Left lung (tissue), 10 donors: ENCODE data around the gene PRUNE2. TPM values are rescaled to one million over a fixed set of nuclear protein-coding genes. Genes with fewer than 3 reads are reported as not detected.
A peak's percentile ranks its signal among the peaks of the same experiment; 100 is the strongest.

Experiments used
- ATAC-seq: fragments of 200-7000 bp; cut with Tn5 transposase; one replicate; pipeline ENCODE4 v1.9.1; 2020; ENCODE audit warnings: moderate library complexity
- DNase-seq, 4 donors: peaks; one replicate each; pipeline ENCODE4 v3.0.0-alpha.2; 2013 to 2020
- H3K27ac ChIP-seq, 2 donors: fragments of 200-600 bp; sonication (generic) in 1 of 2; one replicate each; pipeline versions ENCODE4 v1.5.0 to v1.8.0; 2020 to 2021
- H3K27me3 ChIP-seq, 2 donors: fragments of 200-600 bp; sonication (generic) in 1 of 2; one replicate each; pipeline versions ENCODE4 v1.5.0 to v1.8.0; 2020 to 2021
- H3K36me3 ChIP-seq, 2 donors: fragments of 200-600 bp; sonication (generic) in 1 of 2; one replicate each; pipeline versions ENCODE4 v1.5.0 to v1.8.0; 2020 to 2021
- H3K4me1 ChIP-seq, 2 donors: fragments of 200-600 bp; one replicate each; pipeline ENCODE4 v1.8.0; 2021
- H3K4me3 ChIP-seq, 2 donors: fragments of 200-600 bp; sonication (generic) in 1 of 2; one replicate each; pipeline versions ENCODE4 v1.5.0 to v1.8.0; 2020 to 2021; ENCODE audit warnings: mild to moderate bottlenecking in 1 of 2
- H3K9me3 ChIP-seq, 2 donors: fragments of 200-600 bp; sonication (generic) in 1 of 2; one replicate each; pipeline versions ENCODE4 v1.5.0 to v1.8.0; 2020 to 2021
- CTCF ChIP-seq, 2 donors: fragments of 200-600 bp; sonication (generic) in 1 of 2; IDR thresholded peaks; one replicate each; pipeline versions ENCODE4 v1.5.0 to v1.8.0; 2021; ENCODE audit warnings: antibody characterized with exemption in 2 of 2
- intact Hi-C, 2 donors: fragments of 100-400 bp; cut with DNase I; formaldehyde crosslinking; loops; one replicate each; pipeline versions ENCODE4 v1.11.2 to v1.14.2; 2022
- polyA plus RNA-seq, 6 donors: library from polyadenylated mRNA; unstranded; fragments of 120-200 nt; gene quantifications; one replicate each; pipeline ENCODE4 v1.2.1, GENCODE V29; 2013; ENCODE audit not compliant: insufficient read length in 6 of 6
- total RNA-seq, 2 donors: library from RNA; stranded (reverse); fragmentation: NEBNext Ultra II Directional; extraction: Animal tissue kit (Norgen Biotek cat#: 25700); gene quantifications; one replicate each; pipeline ENCODE4 v1.2.1, GENCODE V29; 2021
- donor health status: DM: no; HTN: yes; CAD: no.
- donor health status: DM: no; HTN: no; CAD: no.

The PRUNE2 gene
- total and polyA plus RNA-seq, 8 donors: 2.0 to 17.7 (median 4.1) TPM

GRCh38 chr9:76720245-76720644, 185.7 kb downstream of the PRUNE2 start:
- Histone ChIP-seq H3K9me3 (no peaks in the 10 kb centered on the region), H3K36me3 (no peaks in the 10 kb centered on the region), H3K4me3 (no peak overlapping the region), H3K4me1 (no peaks in the 10 kb centered on the region), H3K27ac (no peak overlapping the region), H3K27me3 (no peaks in the 10 kb centered on the region)
- TF ChIP-seq CTCF (IDR thresholded peaks at IDR 0.05): no peak
- no peak for DNase-seq
- ATAC-seq: no peak
- intact Hi-C loops: no loop called here

GRCh38 chr9:76718166-76718565, 187.7 kb downstream of the PRUNE2 start:
- no peak for ATAC-seq
- intact Hi-C loops: no loop called here

GRCh38 chr9:76717613-76718012, 188.3 kb downstream of the PRUNE2 start:
- H3K27ac ChIP-seq: no peak overlapping the region
- TF ChIP-seq CTCF (IDR thresholded peaks at IDR 0.05): no peak
- H3K4me3 ChIP-seq: no peak overlapping the region
- no peaks in the 10 kb centered on the region for H3K27me3 ChIP-seq
- H3K9me3 ChIP-seq: no peaks in the 10 kb centered on the region
- ATAC-seq (peak; percentile 27), DNase-seq (no peak)
- H3K4me1 ChIP-seq: no peaks in the 10 kb centered on the region
- no peaks in the 10 kb centered on the region for H3K36me3 ChIP-seq
- intact Hi-C loops: no loop called here

More at GRCh38 chr9:76718166-76718565, 187.7 kb downstream of the PRUNE2 start:
- Histone ChIP-seq H3K4me1 (no peaks in the 10 kb centered on the region), H3K27ac (no peak overlapping the region), H3K36me3 (no peaks in the 10 kb centered on the region), H3K4me3 (no peak overlapping the region), H3K9me3 (no peaks in the 10 kb centered on the region), H3K27me3 (no peaks in the 10 kb centered on the region)
- no peak for TF ChIP-seq CTCF (IDR thresholded peaks at IDR 0.05)
- no peak for DNase-seq

GRCh38 chr9:76717176-76717575, 188.7 kb downstream of the PRUNE2 start:
- H3K36me3 ChIP-seq: no peaks in the 10 kb centered on the region
- no peaks in the 10 kb centered on the region for H3K4me1 ChIP-seq
- H3K27me3 ChIP-seq: no peaks in the 10 kb centered on the region
- ATAC-seq: no peak
- H3K9me3 ChIP-seq: no peaks in the 10 kb centered on the region
- no peak overlapping the region for H3K27ac ChIP-seq
- H3K4me3 ChIP-seq: no peak overlapping the region
- intact Hi-C loops: no loop called here
- TF ChIP-seq CTCF (IDR thresholded peaks at IDR 0.05): no peak
- DNase-seq: no peak

GRCh38 chr9:76716085-76716672, 189.7 kb downstream of the PRUNE2 start:
- DNase-seq (no peak), ATAC-seq (no peak)
- Histone ChIP-seq H3K4me3 (no peak overlapping the region), H3K4me1 (no peaks in the 10 kb centered on the region), H3K27ac (no peak overlapping the region), H3K9me3 (no peaks in the 10 kb centered on the region), H3K27me3 (no peaks in the 10 kb centered on the region), H3K36me3 (no peaks in the 10 kb centered on the region)
- intact Hi-C loops: no loop called here
- TF ChIP-seq CTCF (IDR thresholded peaks at IDR 0.05): no peak
